ENCODE results near the gene ASTE1. TPM values are rescaled to one million over a fixed set of nuclear protein-coding genes. Genes with fewer than 3 reads are reported as not detected.
"Not testable (repeated sequence)": the region's sequence is repeated elsewhere in the genome, so short reads cannot be mapped to it uniquely, and the experiment has no call there.

ASTE1 gene
- total RNA-seq, 1 donor from 2014 or later: 2.8 TPM

DNA sequence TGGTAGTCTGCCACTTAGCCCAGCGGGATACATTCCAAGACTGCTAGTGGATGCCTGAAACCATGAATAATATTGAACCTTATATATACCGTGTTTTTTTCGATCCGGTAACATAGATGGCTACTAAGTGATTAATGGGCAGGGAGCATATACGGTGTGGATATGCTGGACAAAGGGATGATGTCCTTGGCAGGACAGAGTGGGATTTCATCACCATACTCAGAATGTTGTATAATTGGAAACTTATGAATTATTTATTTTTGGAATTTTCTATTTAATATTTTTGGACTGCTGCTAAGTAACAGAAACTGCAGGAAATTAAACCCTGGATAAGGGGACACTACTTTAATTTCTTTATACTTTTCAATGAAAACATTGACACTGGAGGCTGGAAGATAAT is 53.2 kb downstream of the ASTE1 start:
- TF ChIP-seq, protein P1, sequence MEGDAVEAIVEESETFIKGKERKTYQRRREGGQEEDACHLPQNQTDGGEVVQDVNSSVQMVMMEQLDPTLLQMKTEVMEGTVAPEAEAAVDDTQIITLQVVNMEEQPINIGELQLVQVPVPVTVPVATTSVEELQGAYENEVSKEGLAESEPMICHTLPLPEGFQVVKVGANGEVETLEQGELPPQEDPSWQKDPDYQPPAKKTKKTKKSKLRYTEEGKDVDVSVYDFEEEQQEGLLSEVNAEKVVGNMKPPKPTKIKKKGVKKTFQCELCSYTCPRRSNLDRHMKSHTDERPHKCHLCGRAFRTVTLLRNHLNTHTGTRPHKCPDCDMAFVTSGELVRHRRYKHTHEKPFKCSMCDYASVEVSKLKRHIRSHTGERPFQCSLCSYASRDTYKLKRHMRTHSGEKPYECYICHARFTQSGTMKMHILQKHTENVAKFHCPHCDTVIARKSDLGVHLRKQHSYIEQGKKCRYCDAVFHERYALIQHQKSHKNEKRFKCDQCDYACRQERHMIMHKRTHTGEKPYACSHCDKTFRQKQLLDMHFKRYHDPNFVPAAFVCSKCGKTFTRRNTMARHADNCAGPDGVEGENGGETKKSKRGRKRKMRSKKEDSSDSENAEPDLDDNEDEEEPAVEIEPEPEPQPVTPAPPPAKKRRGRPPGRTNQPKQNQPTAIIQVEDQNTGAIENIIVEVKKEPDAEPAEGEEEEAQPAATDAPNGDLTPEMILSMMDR (conservative IDR thresholded peaks at IDR 0.05; ENCODE audit: low read depth, low read length): no peak
- no peak overlapping the region for H3K4me3 ChIP-seq (ENCODE audit: low read depth, low read length)
- no peak for DNase-seq (ENCODE audit: low read depth)

DNA sequence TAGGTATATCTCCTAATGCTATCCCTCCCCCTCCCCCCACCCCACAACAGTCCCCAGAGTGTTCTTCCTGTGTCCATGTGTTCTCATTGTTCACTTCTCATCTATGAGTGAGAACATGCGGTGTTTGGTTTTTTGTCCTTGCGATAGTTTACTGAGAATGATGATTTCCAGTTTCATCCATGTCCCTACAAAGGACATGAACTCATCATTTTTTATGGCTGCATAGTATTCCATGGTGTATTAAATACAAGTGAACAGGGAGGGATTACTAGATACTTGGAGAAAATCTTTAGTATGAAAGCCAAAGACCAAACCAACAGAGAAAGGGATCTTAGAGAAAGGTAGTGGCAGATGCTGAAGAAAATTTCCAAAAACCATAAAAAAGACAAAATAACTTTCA is 54.0 kb downstream of the ASTE1 start:
- not testable (repeated sequence) for DNase-seq (ENCODE audit: low read depth); H3K4me3 ChIP-seq (ENCODE audit: low read depth, low read length)

DNA sequence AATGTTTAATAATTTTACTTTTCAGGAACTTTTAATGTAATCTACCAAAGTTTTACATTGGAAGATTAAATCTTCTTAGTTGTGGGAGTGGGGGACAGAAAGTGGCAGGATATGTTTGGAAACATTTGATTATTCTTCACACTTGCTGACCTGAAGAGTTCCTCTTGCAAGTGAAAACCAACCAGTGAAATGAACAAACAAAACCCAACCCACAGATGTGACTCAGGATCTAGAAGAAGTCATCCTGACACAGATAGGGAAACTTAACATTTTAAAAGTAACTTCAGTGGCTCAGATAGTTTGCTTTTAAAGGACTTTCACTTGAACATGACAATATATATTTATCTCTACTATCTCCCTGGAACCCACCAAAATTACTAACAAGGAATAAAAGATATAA is 55.4 kb downstream of the ASTE1 start:
- DNase-seq (ENCODE audit: low read depth): no peak
- H3K4me3 ChIP-seq (ENCODE audit: low read depth, low read length): no peak overlapping the region
- TF ChIP-seq, protein P1 (conservative IDR thresholded peaks at IDR 0.05; ENCODE audit: low read depth, low read length): no peak

DNA sequence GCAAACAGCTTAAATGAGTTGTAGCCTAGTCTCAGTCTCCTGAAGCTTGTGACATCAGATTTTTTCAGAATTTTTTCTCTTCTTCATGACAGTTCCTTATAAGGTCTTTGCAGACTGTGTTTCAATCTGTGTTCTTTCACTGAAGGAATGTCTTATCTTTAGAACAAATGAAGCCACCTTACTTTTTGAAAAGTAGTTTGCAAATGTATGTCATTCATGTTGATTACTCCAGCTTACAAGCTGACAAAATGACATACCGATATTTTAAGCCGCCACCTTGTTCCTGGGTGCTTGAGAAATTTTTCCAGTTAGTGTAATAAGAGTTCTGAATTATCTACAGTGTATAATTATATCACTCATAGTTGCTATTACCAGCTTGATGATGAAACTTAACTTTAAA is 57.0 kb downstream of the ASTE1 start:
- TF ChIP-seq, protein P1 (conservative IDR thresholded peaks at IDR 0.05; ENCODE audit: low read depth, low read length): no peak
- H3K4me3 ChIP-seq (ENCODE audit: low read depth, low read length): no peak overlapping the region
- DNase-seq (ENCODE audit: low read depth): no peak

DNA sequence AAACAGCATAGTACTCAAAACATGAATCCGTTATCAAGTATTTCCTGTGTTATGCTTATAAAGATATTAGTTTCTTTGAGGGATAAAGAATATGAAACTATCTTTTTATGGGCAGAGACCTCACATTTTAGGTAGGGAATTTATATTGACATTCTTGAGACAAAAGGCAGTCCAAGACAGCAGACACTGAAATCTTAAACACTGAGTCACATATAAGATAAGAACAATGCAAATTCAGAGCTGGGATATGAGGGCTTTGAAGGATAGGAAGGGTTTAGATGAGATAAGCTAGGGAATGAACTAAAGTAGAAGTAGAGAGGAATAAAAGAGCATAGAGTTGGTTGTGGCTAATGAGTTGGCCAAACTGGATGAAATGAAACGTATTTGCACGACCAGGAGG is 58.4 kb downstream of the ASTE1 start:
- TF ChIP-seq, protein P1 (conservative IDR thresholded peaks at IDR 0.05; ENCODE audit: low read depth, low read length): no peak
- no peak for DNase-seq (ENCODE audit: low read depth)
- no peak overlapping the region for H3K4me3 ChIP-seq (ENCODE audit: low read depth, low read length)

DNA sequence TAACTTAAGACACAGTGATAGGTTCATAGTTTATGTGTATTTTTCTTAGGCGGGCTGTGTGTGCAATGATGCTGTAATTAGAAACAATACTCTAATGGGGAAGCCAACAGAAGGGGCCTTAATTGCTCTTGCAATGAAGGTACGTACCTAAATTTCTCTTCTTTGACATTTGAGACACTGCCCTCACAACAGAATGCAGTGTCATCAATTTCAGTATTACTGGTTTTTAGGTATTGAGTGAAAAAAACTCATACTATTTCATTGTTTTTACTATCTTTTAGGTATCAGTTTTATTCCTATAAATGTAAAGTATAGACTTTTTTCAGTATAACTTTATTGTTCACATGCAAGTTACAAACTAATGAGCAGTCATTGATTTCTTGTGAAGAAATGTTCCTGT is 59.3 kb downstream of the ASTE1 start:
- no peak for DNase-seq (ENCODE audit: low read depth)
- TF ChIP-seq, protein P1 (conservative IDR thresholded peaks at IDR 0.05; ENCODE audit: low read depth, low read length): no peak
- no peak overlapping the region for H3K4me3 ChIP-seq (ENCODE audit: low read depth, low read length)

DNA sequence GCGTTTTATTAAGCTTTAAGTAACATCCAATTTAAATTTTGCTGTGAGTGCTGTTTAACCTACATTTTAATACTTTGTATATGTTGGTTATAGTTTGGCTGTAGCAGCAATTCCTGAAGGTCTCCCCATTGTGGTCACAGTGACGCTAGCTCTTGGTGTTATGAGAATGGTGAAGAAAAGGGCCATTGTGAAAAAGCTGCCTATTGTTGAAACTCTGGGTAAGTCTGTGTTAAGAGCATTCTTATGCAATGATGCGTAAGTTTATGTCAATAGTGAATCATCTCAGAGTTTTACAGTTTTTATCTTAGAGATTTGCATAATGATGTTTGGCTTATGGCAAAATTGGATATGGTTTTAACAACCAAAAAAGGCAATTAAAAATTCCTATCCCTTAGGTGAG is 62.7 kb downstream of the ASTE1 start:
- no peak overlapping the region for H3K4me3 ChIP-seq (ENCODE audit: low read depth, low read length)
- TF ChIP-seq, protein P1 (conservative IDR thresholded peaks at IDR 0.05; ENCODE audit: low read depth, low read length): no peak
- peak; percentile 49 for DNase-seq (ENCODE audit: low read depth)

Other genes with a start within 250 kb of the ASTE1 start
- gene ATP2C1, start 132.7 kb downstream of the ASTE1 start, total RNA-seq: 72.6 and 104 TPM in 2 replicates
- gene NEK11, start 52 bp upstream of the ASTE1 start, total RNA-seq: 3.9 and 4.6 TPM in 2 replicates